Posterior vena cava (tissue), 2 donors: ENCODE measurements around the gene SCAMP5. TPM values are rescaled to one million over a fixed set of nuclear protein-coding genes. Genes with fewer than 3 reads are reported as not detected.

Experiments
- DNase-seq: peaks from one replicate; pipeline ENCODE4 v3.0.0-alpha.2; 2020; ENCODE audit warnings: low spot score
- intact Hi-C, 2 donors: fragments of 100-400 bp; cut with DNase I; formaldehyde crosslinking; loops; one replicate each; pipeline versions ENCODE4 v1.14.1 to v1.14.2; 2022 to 2023
- total RNA-seq, 2 donors: library from RNA; stranded (reverse); fragmentation: NEBNext Ultra II Directional; extraction: Animal tissue kit (Norgen Biotek cat#: 25700); gene quantifications; one replicate each; pipeline ENCODE4 v1.2.1, GENCODE V29; 2021
- donor health status: DM: yes; HTN: yes; CAD: no.
- donor health status: DM: yes; HTN: yes; CAD: no.

Gene SCAMP5
- total RNA-seq, 2 donors from 2014 or later: 2.4 to 2.9 TPM

DNA sequence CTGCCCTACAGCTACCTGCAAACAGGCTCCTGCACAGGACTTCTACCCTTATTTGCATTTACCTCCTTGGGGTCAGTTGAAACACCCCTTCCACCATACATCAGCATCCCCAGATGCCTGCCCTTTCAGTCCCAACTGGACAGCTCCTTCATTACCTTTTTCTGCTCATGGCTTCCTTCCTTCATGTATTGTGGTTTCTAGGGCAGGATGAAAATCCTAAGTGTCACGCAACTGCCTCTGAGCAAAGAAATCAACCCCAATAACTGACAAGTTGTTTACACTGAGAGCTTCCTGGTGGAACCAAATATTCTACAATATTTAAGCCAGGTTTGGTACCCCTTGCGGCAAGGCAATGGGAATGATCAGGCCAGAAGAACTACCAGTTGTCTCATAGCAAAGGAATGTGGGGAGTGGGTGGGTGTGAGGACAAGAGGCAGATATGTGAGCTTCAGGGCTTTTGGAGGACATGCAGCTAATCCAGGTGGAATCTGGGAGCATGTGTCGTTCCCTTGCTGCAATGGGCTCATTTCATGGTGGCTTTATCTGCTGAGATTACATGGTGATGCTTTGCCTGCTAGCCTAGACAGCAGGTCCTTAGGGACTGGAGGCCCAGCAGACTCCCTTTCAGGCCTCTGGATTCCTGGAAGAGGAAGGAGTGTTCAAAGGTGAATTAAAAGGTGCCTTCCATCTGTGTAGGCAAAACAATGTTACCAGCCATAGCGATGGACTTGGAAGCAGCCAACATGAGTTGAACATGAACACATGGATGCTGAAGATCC, 63.0 kb downstream of the SCAMP5 start:
- no peak for DNase-seq
- intact Hi-C loops: no loop called here

DNA sequence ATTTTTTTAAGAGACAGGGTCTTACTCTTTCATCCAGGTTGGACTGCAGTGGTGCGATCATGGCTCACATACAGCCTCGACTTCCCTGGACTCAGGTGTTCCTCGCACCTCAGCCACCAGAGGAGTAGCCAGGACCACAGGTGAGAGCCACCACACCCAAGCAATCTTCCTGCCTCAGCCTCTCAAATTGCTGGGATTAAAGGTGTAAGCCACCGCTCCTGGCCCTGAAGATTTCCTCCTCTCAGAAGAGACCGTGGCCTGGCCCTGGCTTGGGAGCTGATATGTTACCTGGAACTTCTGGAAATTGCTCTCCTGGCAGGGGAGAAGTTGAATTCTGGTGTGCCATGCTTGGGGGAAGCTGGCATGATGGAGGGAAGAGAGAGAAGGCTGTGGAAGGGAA, 64.2 kb downstream of the SCAMP5 start:
- intact Hi-C loops: no loop called here
- DNase-seq: no peak

DNA sequence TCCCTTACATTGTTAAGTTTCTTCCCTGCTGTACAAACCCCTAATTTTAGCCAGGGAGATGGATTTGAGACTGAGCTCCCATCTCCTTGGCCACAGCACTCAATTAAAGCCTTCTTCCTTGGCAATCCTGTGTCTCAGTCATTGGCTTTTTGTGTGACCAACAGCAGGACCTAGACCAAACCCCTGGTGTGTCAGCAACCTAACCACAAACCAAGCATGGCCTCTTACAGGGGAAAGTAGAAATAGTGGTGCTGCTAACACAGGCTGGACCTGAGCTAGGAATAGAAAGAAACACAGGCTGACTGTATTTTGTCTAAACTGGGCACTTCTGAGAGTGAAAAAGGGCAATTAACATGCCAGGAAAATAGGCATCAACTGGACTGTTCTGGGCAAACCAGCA, 65.9 kb downstream of the SCAMP5 start:
- no peak for DNase-seq
- intact Hi-C loops: no loop called here

DNA sequence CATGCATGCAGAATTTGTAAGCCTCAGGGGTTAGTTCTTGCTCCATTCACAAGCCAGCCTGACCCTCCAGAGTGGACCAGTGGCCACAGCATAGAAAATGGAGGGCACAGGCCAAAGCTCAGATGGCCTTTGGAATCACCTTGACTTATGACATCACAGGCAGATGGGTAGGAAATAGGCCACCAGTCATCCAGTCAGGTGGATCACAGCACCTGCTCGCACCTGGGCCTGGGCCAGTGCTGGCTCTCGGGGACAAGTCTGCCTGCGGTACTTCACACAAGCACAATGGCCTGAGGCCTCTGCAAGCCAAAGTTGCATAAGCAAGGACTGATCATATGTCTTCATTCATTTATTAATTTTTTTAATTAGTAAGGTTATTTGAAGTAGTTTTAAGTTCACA, 67.3 kb downstream of the SCAMP5 start:
- DNase-seq: no peak
- intact Hi-C loops: no loop called here

DNA sequence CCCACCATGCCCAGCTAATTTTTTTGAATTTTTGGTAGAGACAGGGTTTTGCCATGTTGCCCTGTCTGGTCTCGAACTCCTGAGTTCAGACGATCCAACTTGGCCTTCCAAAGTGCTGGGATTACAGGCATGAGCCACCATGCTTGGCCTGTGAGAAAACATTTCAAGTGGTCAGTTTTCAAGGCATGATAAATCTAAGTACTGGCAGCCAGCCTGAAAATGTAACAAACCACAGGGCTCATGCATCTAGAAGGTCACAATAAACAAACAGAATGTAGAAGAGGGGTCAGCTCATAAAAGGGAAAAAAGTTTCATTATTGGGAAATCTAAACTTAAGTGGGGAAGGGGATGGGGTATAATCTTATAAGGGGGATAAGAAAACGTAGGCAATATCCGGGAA, 68.0 kb downstream of the SCAMP5 start:
- DNase-seq: no peak
- intact Hi-C loops: no loop called here

DNA sequence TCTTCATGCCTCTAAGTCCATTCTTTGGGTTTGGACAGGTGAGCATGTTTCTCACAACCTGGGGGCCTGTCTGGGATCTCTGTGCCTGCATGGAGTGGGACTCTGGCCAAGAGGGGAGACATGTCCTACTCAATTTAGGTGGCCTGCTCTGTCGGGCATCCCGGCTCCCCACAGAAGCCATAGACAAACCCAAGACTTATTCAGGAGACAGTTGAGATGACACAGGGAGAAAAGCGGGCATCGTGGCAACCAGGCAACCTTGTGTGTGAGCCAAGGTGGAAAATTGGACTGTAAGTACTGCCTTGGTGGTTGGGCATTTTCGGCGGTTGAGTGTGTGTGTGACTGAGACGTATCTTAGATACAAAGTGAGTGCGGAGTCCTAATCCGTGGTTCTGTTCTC, 68.5 kb downstream of the SCAMP5 start:
- no peak for DNase-seq
- intact Hi-C loops: no loop called here

DNA sequence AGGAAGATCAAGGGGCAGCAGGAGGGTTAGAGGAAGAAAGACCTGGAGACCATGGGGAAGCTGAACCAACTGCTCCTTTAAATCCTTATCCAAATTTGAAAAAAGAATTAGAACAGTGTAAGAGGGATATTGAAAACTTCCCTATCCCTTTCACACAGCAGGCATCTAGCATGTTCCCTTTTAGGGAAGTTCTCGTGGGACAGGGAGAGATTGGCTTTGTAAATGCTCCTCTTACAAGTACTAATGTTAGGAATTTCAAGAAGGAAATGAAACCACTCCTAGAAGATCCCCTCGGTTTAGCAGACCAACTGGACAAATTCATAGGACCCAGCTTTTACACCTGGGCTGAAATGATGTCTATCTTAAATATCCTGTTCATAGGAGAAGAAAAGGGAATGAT, 69.5 kb downstream of the SCAMP5 start:
- intact Hi-C loops: no loop called here
- DNase-seq: no peak

DNA sequence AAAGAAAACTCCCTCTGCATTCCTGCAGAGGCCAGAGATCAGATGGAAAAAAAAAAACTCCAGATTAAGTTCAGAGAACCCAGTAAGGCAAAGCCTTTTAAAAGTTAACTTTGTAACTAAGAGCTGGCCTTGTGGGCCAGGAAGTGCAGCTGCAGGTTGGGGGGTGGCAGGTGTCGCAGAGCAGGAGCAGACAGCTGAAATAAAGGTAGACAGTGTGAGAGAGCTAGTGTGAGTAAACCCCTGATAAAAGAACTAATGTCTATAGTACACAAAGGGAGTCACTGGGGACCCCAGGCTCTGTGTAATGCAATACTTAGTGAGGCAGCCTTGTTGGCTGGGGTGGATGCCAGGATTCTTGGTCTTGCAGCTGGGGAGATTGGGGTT, 70.1 kb downstream of the SCAMP5 start:
- no peak for DNase-seq
- intact Hi-C loops: no loop called here

DNA sequence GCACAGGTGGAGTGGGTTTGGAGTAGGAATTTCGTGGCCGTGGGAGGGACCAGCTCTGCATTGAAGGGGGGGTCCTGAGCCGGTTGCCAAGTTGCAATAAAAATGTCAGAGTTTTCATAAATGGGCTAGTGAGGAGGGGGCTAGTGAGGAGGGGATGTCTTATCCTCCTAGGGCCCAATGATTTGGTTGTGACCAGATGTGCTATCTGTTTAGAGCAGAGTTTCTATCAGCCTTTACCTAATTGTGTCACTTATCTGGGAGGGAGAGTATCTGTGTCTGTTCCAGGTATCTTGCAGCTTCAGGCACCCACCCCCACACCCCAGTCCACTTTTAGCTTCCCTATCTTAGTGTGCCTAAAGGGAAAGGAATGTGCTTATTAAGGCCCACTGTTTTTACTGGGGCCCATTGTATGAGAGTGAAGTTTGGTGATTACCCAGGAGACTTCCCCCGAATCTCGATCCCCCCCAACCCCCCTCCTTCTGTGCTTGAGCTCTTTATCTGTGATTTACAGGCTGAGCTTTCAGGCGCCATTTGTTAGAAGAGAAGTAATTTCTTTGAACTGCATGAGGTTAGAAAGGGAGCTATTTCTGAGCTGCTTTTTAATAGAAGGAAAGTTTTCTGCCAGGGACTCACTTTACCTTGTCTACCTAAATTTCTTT, 70.6 kb downstream of the SCAMP5 start:
- intact Hi-C loops: no loop called here

DNA sequence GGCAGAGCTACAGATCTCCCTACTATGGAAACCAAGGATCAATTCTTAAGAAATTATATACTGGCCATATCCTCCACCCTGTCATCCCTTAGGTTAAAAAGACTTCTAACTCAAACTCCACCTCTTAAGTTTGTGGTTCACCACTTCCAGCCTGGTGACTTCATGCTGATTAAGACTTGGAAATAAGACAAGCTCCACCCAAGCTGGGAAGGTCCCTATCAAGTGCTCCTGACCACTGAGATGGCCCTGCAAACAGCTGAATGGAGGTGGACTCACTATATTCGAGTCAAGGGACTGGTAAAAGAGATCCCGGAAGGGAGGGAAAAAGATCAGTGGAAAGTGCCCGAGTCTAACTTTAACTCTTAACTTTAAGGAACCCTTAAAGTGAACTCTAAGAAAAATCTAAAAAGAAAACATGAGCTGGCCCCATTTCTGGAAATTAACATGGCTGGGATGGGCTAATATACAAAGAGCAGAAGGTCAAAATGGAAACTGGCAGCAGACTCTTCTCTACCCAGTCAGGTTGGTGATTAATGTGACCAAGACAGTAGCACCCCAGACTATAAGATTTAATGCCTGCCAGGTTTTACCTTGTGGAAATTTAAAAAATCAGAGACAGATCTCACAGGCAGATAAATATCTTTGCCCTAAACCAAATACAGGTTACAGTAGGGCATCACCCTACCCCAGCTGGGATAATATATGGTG, 71.9 kb downstream of the SCAMP5 start:
- intact Hi-C loops: no loop called here
- no peak for DNase-seq

More for the DNA sequence above, 70.6 kb downstream of the SCAMP5 start:
- DNase-seq: no peak

DNA sequence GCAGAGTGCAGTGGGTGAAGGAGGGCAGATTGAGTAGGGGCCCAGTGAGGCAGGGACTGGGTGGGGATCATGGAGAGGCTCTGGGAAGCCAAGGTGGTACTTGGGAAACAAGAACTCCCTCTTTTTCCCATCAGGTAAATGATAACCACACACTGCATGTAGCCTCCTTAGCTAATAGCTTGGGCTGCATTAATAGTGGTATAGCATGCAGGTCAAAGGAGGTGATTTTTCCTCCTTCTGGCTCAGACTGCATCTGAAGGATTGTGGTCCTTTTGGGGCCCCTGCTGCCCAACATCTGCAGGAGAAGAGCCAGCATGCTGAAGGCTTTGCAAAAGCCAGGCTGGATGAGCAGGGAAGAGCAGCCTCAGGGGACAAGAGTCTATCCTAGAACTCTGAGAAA, 73.4 kb downstream of the SCAMP5 start:
- no peak for DNase-seq
- intact Hi-C loops: no loop called here

DNA sequence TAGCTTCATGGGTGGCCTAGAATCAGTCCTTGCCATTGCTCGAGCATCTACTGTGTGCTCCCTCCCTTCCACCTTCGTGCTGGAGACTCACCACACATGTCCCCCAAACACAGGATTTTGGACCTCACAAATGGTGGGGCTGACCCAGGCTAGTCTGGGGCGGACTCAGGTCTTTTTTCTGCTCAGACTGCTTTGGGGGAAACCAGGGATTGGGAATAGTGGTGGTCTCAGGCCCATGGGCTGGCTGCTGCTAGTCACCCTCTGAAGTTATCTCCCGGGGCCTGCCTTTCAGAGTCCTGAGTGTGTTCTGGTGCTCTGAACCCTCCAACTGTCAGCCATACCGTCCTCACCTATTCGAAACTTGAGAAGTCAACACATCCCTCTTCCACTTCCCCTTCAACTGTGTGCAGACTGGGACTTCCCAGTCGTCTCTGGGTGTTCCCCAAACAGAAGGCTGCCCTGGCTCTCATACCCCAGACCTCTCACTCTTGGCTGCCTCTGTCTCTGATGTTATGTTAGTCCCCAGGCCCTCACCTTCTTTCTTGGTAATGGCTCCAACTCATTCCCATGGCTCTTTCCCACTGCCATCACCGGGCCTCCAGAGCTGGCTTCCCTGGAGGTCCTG, 74.0 kb downstream of the SCAMP5 start:
- intact Hi-C loops: no loop called here
- no peak for DNase-seq

DNA sequence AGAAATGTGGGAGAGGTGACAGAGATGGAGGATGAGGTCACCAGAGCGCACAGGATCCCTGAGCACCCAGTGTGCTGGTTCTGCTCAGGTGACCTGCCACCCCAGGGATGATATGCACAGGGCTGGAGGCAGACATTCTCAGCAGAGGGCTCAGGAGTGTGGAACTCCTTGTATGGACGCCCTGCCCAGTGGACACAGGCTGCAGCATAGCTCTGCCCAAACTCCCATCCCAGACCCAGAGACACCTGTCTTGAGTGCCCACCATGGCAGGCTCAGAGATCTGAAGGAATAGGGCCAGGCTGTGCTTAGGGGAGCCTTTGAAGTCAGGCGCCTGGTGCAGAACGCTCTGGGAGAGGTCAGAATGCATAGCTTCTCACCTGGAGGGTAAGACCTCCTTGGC, 75.3 kb downstream of the SCAMP5 start:
- no peak for DNase-seq
- intact Hi-C loops: no loop called here

Other genes starting within 250 kb of the SCAMP5 start
- gene CYP1A2, start 246.7 kb upstream of the SCAMP5 start, total RNA-seq: not detected
- 10 to 100 TPM; 29.6 to 31.8 TPM for gene CSK, start 213.5 kb upstream of the SCAMP5 start, total RNA-seq
- gene LMAN1L, start 182.7 kb upstream of the SCAMP5 start, total RNA-seq: not detected
- not detected for gene CPLX3, start 168.9 kb upstream of the SCAMP5 start, total RNA-seq
- 10 to 100 TPM; 19.1 to 21.8 TPM for gene ULK3, start 152.4 kb upstream of the SCAMP5 start, total RNA-seq
- gene SCAMP2, start 122.2 kb upstream of the SCAMP5 start, total RNA-seq: 10 to 100 TPM; 65.1 to 65.6 TPM
- gene MPI, start 105.5 kb upstream of the SCAMP5 start, total RNA-seq: 10 to 100 TPM; 22.4 to 26.5 TPM
- gene FAM219B, start 88.7 kb upstream of the SCAMP5 start, total RNA-seq: 10 to 100 TPM; 61.5 to 81.0 TPM
- gene COX5A, start 57.5 kb upstream of the SCAMP5 start, total RNA-seq: 100 to 1,000 TPM in 1 of 2 donors, 10 to 100 TPM in 1; 90.6 to 101 TPM
- 1 to 10 TPM; 7.5 to 9.3 TPM for gene RPP25, start 38.8 kb upstream of the SCAMP5 start, total RNA-seq
- 10 to 100 TPM in 1 of 2 donors, 1 to 10 TPM in 1; 9.2 to 11.0 TPM for gene PPCDC, start 28.0 kb downstream of the SCAMP5 start, total RNA-seq
- gene C15orf39, start 206.3 kb downstream of the SCAMP5 start, total RNA-seq: 10 to 100 TPM; 25.8 to 26.4 TPM